Sigmoid colon (tissue), 7 donors: Measurements from ENCODE around the gene ESRRB. TPM values are rescaled to one million over a fixed set of nuclear protein-coding genes. Genes with fewer than 3 reads are reported as not detected.

Experiments used
- DNase-seq: peaks from one replicate; pipeline ENCODE4 v3.0.0-alpha.2; 2019
- H3K27ac ChIP-seq, 4 donors: fragments of 200-600 bp; sonication (generic); one replicate each; pipeline ENCODE4 v1.5.1; 2016 to 2019; ENCODE audit warnings: mild to moderate bottlenecking in 1 of 4
- H3K27me3 ChIP-seq, 3 donors: fragments of 200-600 bp; sonication (generic); one replicate each; pipeline ENCODE4 v1.5.1; 2019; ENCODE audit warnings: mild to moderate bottlenecking in 1 of 3
- H3K36me3 ChIP-seq, 4 donors: fragments of 200-600 bp; sonication (generic); one replicate each; pipeline ENCODE4 v1.5.1; 2016 to 2019
- H3K4me1 ChIP-seq, 4 donors: fragments of 200-600 bp; sonication (generic); one replicate each; pipeline ENCODE4 v1.5.1; 2017 to 2019
- H3K4me3 ChIP-seq, 4 donors: fragments of 200-600 bp; sonication (generic); one replicate each; pipeline ENCODE4 v1.5.1; 2017 to 2019; ENCODE audit warnings: mild to moderate bottlenecking in 2 of 4, moderate library complexity in 1 of 4
- H3K9me3 ChIP-seq, 4 donors: fragments of 200-600 bp in 3 of 4; sonication (generic) in 3 of 4; one replicate each; pipeline versions ENCODE4 v1.5.1 to v1.6.1; 2013 to 2019
- EP300 ChIP-seq, 4 donors: sonication (generic); formaldehyde crosslinking; IDR thresholded peaks; one replicate each; pipeline ENCODE4 v1.6.1; 2017; ENCODE audit warnings: antibody characterized with exemption in 4 of 4
- POLR2A ChIP-seq, 2 donors: fragments of 450-650 bp; IDR thresholded peaks; one replicate each; pipeline ENCODE4 v1.6.1; 2016; ENCODE audit warnings: antibody characterized with exemption in 2 of 2, mild to moderate bottlenecking in 2 of 2, moderate library complexity in 2 of 2
- POLR2AphosphoS5 ChIP-seq, 4 donors: sonication (generic); formaldehyde crosslinking; IDR thresholded peaks; one replicate each; pipeline ENCODE4 v1.6.1; 2017; ENCODE audit warnings: antibody characterized with exemption in 4 of 4
- WGBS, 2 donors: extraction: QIAGEN DNeasy Blood & Tissue Kit; methylation state at CpG; one replicate each; pipeline ENCODE4 v1.1.7; 2013; 5-methylcytosine and 5-hydroxymethylcytosine counted together
- intact Hi-C: fragments of 100-400 bp; cut with DNase I; formaldehyde crosslinking; loops from one replicate; pipeline ENCODE4 v1.15.1; 2023
- polyA plus RNA-seq, 3 donors: library from polyadenylated mRNA; stranded (reverse); fragments of 200-250 nt; gene quantifications; one replicate each; pipeline ENCODE4 v1.2.3, GENCODE V29; 2013
- total RNA-seq, 4 donors: library from RNA; depleted of rRNA; stranded (reverse); fragments of >200 nt; gene quantifications; one replicate each; pipeline ENCODE4 v1.1.0, GENCODE V29; 2016
- TF ChIP-seq, protein P1 (sequence below), 4 experiments: fragments of 450-650 bp in 3 of 4; fragments of 200-600 bp in 1 of 4; IDR thresholded peaks; one replicate each; pipeline ENCODE4 v1.5.1; 2016 to 2019; ENCODE audit warnings: antibody characterized with exemption in 4 of 4, mild to moderate bottlenecking in 3 of 4, moderate library complexity in 2 of 4
- donor health status: healthy with polysubstance abuse.
- donor health status: Bipolar disorder and iron deficiency.
- donor health status: healthy.

ESRRB gene
- total and polyA plus RNA-seq, 7 donors = under 0.01 to 0.04 TPM; not detected in 5

GRCh38 chr14:76473481-76474263, 97.7 kb downstream of the ESRRB start:
- no peak for DNase-seq
- TF ChIP-seq, protein P1, sequence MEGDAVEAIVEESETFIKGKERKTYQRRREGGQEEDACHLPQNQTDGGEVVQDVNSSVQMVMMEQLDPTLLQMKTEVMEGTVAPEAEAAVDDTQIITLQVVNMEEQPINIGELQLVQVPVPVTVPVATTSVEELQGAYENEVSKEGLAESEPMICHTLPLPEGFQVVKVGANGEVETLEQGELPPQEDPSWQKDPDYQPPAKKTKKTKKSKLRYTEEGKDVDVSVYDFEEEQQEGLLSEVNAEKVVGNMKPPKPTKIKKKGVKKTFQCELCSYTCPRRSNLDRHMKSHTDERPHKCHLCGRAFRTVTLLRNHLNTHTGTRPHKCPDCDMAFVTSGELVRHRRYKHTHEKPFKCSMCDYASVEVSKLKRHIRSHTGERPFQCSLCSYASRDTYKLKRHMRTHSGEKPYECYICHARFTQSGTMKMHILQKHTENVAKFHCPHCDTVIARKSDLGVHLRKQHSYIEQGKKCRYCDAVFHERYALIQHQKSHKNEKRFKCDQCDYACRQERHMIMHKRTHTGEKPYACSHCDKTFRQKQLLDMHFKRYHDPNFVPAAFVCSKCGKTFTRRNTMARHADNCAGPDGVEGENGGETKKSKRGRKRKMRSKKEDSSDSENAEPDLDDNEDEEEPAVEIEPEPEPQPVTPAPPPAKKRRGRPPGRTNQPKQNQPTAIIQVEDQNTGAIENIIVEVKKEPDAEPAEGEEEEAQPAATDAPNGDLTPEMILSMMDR (IDR thresholded peaks at IDR 0.05) = peak in 1 of 4 experiments; percentile 32
- no peak for TF ChIP-seq POLR2AphosphoS5 (IDR thresholded peaks at IDR 0.05)
- TF ChIP-seq EP300 (IDR thresholded peaks at IDR 0.05) = no peak
- Histone ChIP-seq H3K36me3 (no peaks in the 10 kb centered on the region), H3K4me1 (peaks cover 0 to 12% (median 9%) of the 10 kb centered on the region in 4 donors), H3K4me3 (peak overlapping the region in 3 of 4 donors; percentile 28 to 39 (median 35)), H3K9me3 (no peaks in the 10 kb centered on the region), H3K27ac (peak overlapping the region in 2 of 4 donors; percentile 26 to 32), H3K27me3 (no peaks in the 10 kb centered on the region)
- intact Hi-C loops = loop anchor here (5.0 kb wide), 1 partner anchor 174 kb away; no protein-coding TSS in a partner anchor
- 30 to 44% methylated on average over 17 of the region's 17 CpGs for WGBS, 2 donors

- 51 to 57% methylated on average over 1 of the region's 1 CpG for WGBS, 2 donors
- TF ChIP-seq, protein P1 (IDR thresholded peaks at IDR 0.05) = no peak
- TF ChIP-seq EP300 (IDR thresholded peaks at IDR 0.05) (no peak), POLR2AphosphoS5 (IDR thresholded peaks at IDR 0.05) (no peak), POLR2A (IDR thresholded peaks at IDR 0.05) (no peak)
- no peak overlapping the region for H3K4me3 ChIP-seq
- H3K4me1 ChIP-seq = no peaks in the 10 kb centered on the region
- H3K27me3 ChIP-seq = no peaks in the 10 kb centered on the region
- H3K27ac ChIP-seq = no peak overlapping the region
- intact Hi-C loops = no loop called here
- H3K36me3 ChIP-seq = no peaks in the 10 kb centered on the region
- no peaks in the 10 kb centered on the region for H3K9me3 ChIP-seq
- no peak for DNase-seq
Observed at GRCh38 chr14:76480426-76480825, 104.5 kb downstream of the ESRRB start.

- DNase-seq = no peak
- no peak overlapping the region for H3K4me3 ChIP-seq
- intact Hi-C loops = no loop called here
- TF ChIP-seq POLR2A (IDR thresholded peaks at IDR 0.05) (no peak), POLR2AphosphoS5 (IDR thresholded peaks at IDR 0.05) (no peak)
- no peaks in the 10 kb centered on the region for H3K36me3 ChIP-seq
- 65 to 74% methylated on average over 5 of the region's 5 CpGs for whole genome bisulfite sequencing, 2 donors
- H3K4me1 ChIP-seq = no peaks in the 10 kb centered on the region
- no peaks in the 10 kb centered on the region for H3K9me3 ChIP-seq
- no peak overlapping the region for H3K27ac ChIP-seq
- H3K27me3 ChIP-seq = no peaks in the 10 kb centered on the region
Observed at GRCh38 chr14:76484355-76484754, 108.4 kb downstream of the ESRRB start.

DNA sequence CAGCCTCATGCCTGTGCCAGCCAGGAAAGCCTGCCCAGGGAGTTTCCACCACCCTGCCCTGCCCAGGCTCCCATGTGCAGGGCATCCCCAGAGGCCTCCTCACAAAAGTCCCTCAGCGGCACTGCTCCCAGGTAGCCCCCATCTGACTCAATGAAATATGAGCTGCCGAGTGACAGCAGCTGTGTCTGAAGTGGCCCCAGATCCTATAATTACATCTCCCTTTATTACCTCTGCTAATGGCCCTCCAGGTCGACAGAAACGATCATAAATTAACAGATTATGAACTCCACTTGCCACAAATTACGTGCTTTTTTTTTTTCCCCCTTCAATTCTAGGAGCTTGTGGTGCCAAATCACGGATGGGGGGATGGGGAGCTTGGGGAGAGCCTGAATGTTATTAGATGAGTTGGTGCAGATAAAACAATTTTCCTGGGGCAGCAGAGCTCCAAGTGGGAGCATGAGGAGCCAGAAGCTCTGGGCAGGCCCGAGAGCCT, 110.4 kb downstream of the ESRRB start:
- Histone ChIP-seq H3K27me3 (no peaks in the 10 kb centered on the region), H3K36me3 (no peaks in the 10 kb centered on the region), H3K27ac (no peak overlapping the region), H3K4me1 (no peaks in the 10 kb centered on the region), H3K4me3 (no peak overlapping the region), H3K9me3 (no peaks in the 10 kb centered on the region)
- no peak for DNase-seq
- WGBS, 2 donors = 21 to 53% methylated on average over 7 of the region's 7 CpGs
- no peak for TF ChIP-seq EP300 (IDR thresholded peaks at IDR 0.05)
- TF ChIP-seq POLR2A (IDR thresholded peaks at IDR 0.05) = no peak
- TF ChIP-seq, protein P1 (IDR thresholded peaks at IDR 0.05) = no peak
- no peak for TF ChIP-seq POLR2AphosphoS5 (IDR thresholded peaks at IDR 0.05)
- intact Hi-C loops = no loop called here

DNA sequence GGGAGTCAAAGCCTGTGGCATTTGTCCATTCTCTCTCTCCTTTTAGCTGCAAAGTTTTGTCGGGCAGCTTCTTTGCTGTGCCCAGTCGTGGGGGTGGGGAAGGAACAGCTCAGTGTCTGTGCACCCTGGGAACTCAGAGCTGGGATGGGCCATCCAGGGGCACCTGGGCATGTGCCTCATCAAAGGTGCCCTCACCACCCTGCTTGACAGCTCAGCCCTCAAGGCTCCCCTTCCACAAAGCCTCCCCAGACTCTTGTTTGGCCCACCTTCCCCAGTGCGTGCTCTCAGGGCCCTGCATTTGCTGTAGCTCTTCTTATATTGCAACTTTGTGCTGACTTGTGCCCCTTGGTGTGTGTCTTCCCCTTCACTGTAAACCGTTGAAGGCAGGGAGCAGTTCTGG, 112.6 kb downstream of the ESRRB start:
- DNase-seq = no peak
- no peak overlapping the region for H3K27ac ChIP-seq

More for the DNA sequence above, 112.6 kb downstream of the ESRRB start:
- intact Hi-C loops = no loop called here
- Histone ChIP-seq H3K9me3 (no peaks in the 10 kb centered on the region), H3K4me3 (no peak overlapping the region), H3K4me1 (no peaks in the 10 kb centered on the region), H3K27me3 (no peaks in the 10 kb centered on the region), H3K36me3 (no peaks in the 10 kb centered on the region)
- TF ChIP-seq POLR2AphosphoS5 (IDR thresholded peaks at IDR 0.05) (no peak), EP300 (IDR thresholded peaks at IDR 0.05) (no peak), POLR2A (IDR thresholded peaks at IDR 0.05) (no peak)
- TF ChIP-seq, protein P1 (IDR thresholded peaks at IDR 0.05) = no peak
- WGBS, 2 donors = 68 to 86% methylated on average over 4 of the region's 4 CpGs
